Stomach (tissue), 9 donors: ENCODE measurements around the gene PWWP2B. TPM values are rescaled to one million over a fixed set of nuclear protein-coding genes. Genes with fewer than 3 reads are reported as not detected.
A peak's percentile ranks its signal among the peaks of the same experiment; 100 is the strongest.

Source experiments
- DNase-seq, 2 donors: peaks; one replicate each; pipeline versions ENCODE4 v3.0.0 to v3.0.0-alpha.2; 2013 to 2019
- H3K27ac ChIP-seq, 5 donors: fragments of 200-600 bp in 4 of 5; sonication (generic) in 4 of 5; one replicate each; pipeline ENCODE4 v1.5.1; 2013 to 2019; ENCODE audit warnings: mild to moderate bottlenecking in 1 of 5, moderate library complexity in 1 of 5
- H3K27me3 ChIP-seq, 3 donors: fragments of 200-600 bp; sonication (generic); one replicate each; pipeline ENCODE4 v1.5.1; 2017 to 2019; ENCODE audit warnings: mixed run types in 1 of 3
- H3K36me3 ChIP-seq, 4 donors: fragments of 200-600 bp; sonication (generic); 1 replicate in 3 of 4; 2 replicates in 1 of 4; pipeline ENCODE4 v1.5.1; 2016 to 2019
- H3K4me1 ChIP-seq, 4 donors: fragments of 200-600 bp; sonication (generic); one replicate each; pipeline ENCODE4 v1.5.1; 2016 to 2019
- H3K4me3 ChIP-seq, 4 donors: fragments of 200-600 bp; sonication (generic) in 3 of 4; one replicate each; pipeline ENCODE4 v1.5.1; 2016 to 2019; ENCODE audit warnings: mild to moderate bottlenecking in 1 of 4
- H3K9me3 ChIP-seq, 4 donors: fragments of 200-600 bp; sonication (generic); one replicate each; pipeline ENCODE4 v1.5.1; 2016 to 2019
- EP300 ChIP-seq: sonication (generic); formaldehyde crosslinking; IDR thresholded peaks from one replicate; pipeline ENCODE4 v1.6.1; 2017; ENCODE audit warnings: antibody characterized with exemption
- POLR2A ChIP-seq, 4 donors: fragments of 450-650 bp; IDR thresholded peaks; one replicate each; pipeline ENCODE4 v1.6.1; 2016; ENCODE audit warnings: antibody characterized with exemption in 4 of 4, control low read depth in 2 of 4, mild to moderate bottlenecking in 1 of 4, moderate library complexity in 1 of 4
- POLR2AphosphoS5 ChIP-seq, 3 donors: sonication (generic); formaldehyde crosslinking; IDR thresholded peaks; one replicate each; pipeline ENCODE4 v1.6.1; 2016; ENCODE audit warnings: antibody characterized with exemption in 3 of 3
- WGBS, 5 donors: extraction: QIAGEN DNeasy Blood & Tissue Kit in 3 of 5; methylation state at CpG; one replicate each; pipeline versions ENCODE4 v1.1.5 to v1.1.7; 2013 to 2018; 5-methylcytosine and 5-hydroxymethylcytosine counted together
- intact Hi-C: fragments of 100-400 bp; cut with DNase I; formaldehyde crosslinking; loops from one replicate; pipeline ENCODE4 v1.15.1; 2023; ENCODE audit warnings: low total_unique reads
- polyA plus RNA-seq, 3 donors: library from polyadenylated mRNA; stranded (reverse); fragments of 200-250 nt; gene quantifications; one replicate each; pipeline ENCODE4 v1.2.3, GENCODE V29; 2013
- total RNA-seq, 5 donors: library from RNA; depleted of rRNA; stranded (reverse); fragments of >200 nt; gene quantifications; one replicate each; pipeline versions ENCODE4 v1.1.0 to v1.2.3, GENCODE V29; 2014 to 2016
- TF ChIP-seq, protein P1 (sequence below), 7 experiments: fragments of 450-650 bp in 4 of 7; fragments of 200-600 bp in 3 of 7; sonication (generic) in 3 of 7; IDR thresholded peaks; one replicate each; pipeline ENCODE4 v1.5.1; 2016 to 2019; ENCODE audit warnings: antibody characterized with exemption in 7 of 7, control low read depth in 2 of 7, mild to moderate bottlenecking in 1 of 7
- donor health status: healthy with polysubstance abuse.
- donor health status: Bipolar disorder and iron deficiency.
- donor health status: healthy.

The PWWP2B gene
- total and polyA plus RNA-seq, 8 donors = 8.5 to 167 (median 22.8) TPM

DNA sequence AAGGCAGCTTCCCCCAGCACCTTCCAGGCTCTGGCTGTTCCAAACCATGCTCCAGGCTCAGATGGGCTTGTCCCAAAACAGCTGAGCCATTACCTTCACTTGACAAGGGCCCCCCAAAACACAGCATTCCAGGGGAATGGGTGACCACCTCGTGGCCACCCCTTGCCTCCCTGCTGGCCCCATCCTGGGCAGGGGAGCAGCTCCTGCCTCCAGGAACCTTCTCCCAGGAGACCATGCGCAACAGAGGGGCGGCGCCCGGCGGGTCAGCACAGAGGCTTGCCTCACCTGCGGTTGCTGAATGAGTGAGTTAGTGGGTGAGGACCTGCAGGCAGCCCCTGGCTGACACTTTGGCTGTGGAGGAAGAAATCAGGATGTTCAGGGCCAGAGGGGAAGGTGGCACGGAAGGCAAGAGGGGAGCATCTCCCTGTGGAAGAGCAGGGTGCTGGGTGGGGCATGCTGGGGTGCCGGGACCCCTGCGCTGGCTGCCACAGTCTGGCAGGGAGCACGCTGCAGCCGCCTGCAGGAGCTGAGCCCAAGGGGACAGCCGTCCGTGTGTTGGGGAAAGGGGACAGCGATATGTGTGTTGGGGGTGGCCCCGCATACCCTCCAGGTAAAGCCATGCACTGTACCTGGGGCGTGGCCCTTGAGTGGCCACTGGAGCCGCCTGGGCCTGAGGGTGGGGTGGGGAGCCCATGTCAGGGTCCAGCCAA lies 54.7 kb downstream of the PWWP2B start:
- DNase-seq = peak; percentile 54 to 77
- 69 to 86% (median 71%) methylated on average over 16 to 18 of the region's 18 CpGs for WGBS, 5 donors
- Histone ChIP-seq H3K27me3 (no peaks in the 10 kb centered on the region), H3K4me3 (no peak overlapping the region), H3K4me1 (peaks cover 37 to 81% (median 60%) of the 10 kb centered on the region in 4 donors), H3K27ac (peak overlapping the region; percentile 56 to 72 (median 69)), H3K9me3 (no peaks in the 10 kb centered on the region), H3K36me3 (no peaks in the 10 kb centered on the region)
- TF ChIP-seq EP300 (no peak), POLR2AphosphoS5 (IDR thresholded peaks at IDR 0.05) (peak in 1 of 3 donors; percentile 23)
- intact Hi-C loops = loop anchor here (5.0 to 10.0 kb wide), 2 partner anchors 59 to 227 kb away; no protein-coding TSS in a partner anchor

DNA sequence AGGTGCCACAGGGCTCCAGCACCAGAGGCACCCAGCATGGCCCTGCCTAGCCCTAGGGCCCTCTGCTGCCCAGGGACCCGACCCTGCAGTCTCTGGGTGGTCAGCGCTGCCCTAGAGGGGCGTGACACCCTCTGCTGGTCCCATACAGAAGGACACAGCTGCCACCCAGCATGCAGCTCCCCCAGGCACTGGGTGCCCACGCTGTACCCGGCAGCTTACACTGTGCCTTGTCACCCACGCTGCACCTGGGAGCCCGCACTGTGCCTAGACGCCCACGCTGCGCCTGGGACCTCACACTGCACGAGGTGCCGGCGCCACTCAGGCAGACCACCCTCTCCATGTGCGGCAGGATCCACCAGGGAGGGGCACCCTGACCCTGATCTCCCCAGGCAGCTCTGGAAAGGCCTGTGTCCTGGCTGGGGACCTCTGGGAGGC lies 55.2 kb downstream of the PWWP2B start:
- 66 to 80% (median 69%) methylated on average over 7 to 14 of the region's 14 CpGs for WGBS, 5 donors

DNA sequence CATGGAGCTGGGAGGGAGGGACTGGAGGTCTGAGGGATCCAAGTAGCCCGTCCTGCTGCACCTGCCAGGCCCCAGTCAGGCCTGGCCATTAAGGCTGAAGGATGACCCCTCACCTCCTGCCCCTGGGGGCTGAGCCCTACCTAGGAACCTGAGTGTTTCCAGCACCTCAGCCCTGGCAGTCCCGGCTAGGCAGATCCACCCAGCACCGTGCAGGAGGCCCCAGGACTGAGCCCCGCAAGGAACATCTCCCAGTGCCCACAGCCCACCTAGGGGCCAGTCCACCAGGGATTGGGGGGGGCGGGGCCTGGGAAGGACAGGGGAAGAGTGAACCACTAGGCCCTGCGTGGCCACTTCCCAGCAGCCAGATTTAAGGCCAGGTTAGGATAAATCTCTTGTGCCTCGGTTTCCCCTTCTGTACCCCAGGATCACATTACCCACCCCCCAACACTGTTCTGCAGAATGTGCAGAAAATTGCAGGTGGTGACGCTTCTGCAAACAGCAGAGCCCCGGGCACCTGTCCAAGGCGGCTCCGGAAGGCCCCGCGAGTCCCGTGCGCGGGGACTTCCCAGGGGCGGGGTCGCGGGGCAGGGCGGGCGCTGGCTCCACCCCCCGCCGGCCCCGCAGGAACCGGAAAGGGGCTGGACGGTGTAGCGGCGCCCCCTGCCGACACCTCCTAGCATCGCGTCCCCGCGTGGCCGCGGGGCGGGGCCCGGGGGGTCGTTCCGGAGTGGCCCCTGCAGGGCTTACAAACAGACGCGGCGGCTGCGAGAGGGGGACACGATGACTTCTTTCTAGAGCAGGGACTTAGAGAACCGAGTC lies 55.9 kb downstream of the PWWP2B start:
- no peaks in the 10 kb centered on the region for H3K9me3 ChIP-seq
- peak; percentile 95 to 96 for DNase-seq
- peak overlapping the region; percentile 3 to 31 (median 22) for H3K4me3 ChIP-seq
- TF ChIP-seq EP300 (no peak), POLR2A (IDR thresholded peaks at IDR 0.05) (no peak), POLR2AphosphoS5 (IDR thresholded peaks at IDR 0.05) (peak in 1 of 3 donors; percentile 61)
- TF ChIP-seq, protein P1, sequence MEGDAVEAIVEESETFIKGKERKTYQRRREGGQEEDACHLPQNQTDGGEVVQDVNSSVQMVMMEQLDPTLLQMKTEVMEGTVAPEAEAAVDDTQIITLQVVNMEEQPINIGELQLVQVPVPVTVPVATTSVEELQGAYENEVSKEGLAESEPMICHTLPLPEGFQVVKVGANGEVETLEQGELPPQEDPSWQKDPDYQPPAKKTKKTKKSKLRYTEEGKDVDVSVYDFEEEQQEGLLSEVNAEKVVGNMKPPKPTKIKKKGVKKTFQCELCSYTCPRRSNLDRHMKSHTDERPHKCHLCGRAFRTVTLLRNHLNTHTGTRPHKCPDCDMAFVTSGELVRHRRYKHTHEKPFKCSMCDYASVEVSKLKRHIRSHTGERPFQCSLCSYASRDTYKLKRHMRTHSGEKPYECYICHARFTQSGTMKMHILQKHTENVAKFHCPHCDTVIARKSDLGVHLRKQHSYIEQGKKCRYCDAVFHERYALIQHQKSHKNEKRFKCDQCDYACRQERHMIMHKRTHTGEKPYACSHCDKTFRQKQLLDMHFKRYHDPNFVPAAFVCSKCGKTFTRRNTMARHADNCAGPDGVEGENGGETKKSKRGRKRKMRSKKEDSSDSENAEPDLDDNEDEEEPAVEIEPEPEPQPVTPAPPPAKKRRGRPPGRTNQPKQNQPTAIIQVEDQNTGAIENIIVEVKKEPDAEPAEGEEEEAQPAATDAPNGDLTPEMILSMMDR (IDR thresholded peaks at IDR 0.05) = peak in 5 of 7 experiments; percentile 94 to 99 (median 95)
- peak overlapping the region; percentile 62 to 72 (median 69) for H3K27ac ChIP-seq
- H3K27me3 ChIP-seq = peaks cover 0 to 4% (median 0%) of the 10 kb centered on the region in 3 donors
- intact Hi-C loops = loop anchor here (5.0 to 10.0 kb wide), 2 partner anchors 61 to 228 kb away; no protein-coding TSS in a partner anchor
- H3K36me3 ChIP-seq = no peaks in the 10 kb centered on the region
- peaks cover 25 to 69% (median 49%) of the 10 kb centered on the region in 4 donors for H3K4me1 ChIP-seq
- WGBS, 5 donors = 3 to 6% (median 4%) methylated on average over 32 to 45 of the region's 45 CpGs

More for the DNA sequence above, 55.2 kb downstream of the PWWP2B start:
- peak in 1 of 2 donors; percentile 50 for DNase-seq
- no peaks in the 10 kb centered on the region for H3K36me3 ChIP-seq
- H3K9me3 ChIP-seq = no peaks in the 10 kb centered on the region
- H3K4me3 ChIP-seq = no peak overlapping the region
- peak overlapping the region; percentile 56 to 72 (median 69) for H3K27ac ChIP-seq
- TF ChIP-seq, protein P1 (IDR thresholded peaks at IDR 0.05) = no peak
- no peak for TF ChIP-seq EP300
- peaks cover 31 to 75% (median 54%) of the 10 kb centered on the region in 4 donors for H3K4me1 ChIP-seq
- no peaks in the 10 kb centered on the region for H3K27me3 ChIP-seq
- intact Hi-C loops = loop anchor here (5.0 to 10.0 kb wide), 2 partner anchors 60 to 227 kb away; no protein-coding TSS in a partner anchor

DNA sequence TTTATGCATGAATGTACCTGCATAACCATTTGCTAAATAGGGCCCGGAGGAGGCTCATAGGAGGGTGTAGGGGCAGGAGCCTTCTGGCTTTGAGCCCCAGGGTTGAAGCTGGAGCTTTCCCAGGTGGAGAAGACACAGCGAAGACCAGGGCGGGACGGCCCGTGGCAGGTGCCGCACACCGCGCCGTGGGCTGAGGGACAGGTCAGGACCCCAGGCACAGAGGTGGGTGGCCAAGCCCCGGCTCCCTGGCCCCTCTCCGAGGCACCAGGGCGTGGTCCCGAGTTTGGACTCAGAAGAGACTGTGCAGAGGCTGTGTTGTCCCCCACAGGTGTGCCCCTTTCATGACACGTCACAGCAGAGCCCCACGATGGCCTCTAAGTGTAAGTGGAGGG lies 56.5 kb downstream of the PWWP2B start:
- Histone ChIP-seq H3K36me3 (no peaks in the 10 kb centered on the region), H3K9me3 (no peaks in the 10 kb centered on the region), H3K4me3 (peak overlapping the region; percentile 3 to 31 (median 22)), H3K4me1 (peaks cover 23 to 68% (median 50%) of the 10 kb centered on the region in 4 donors), H3K27me3 (peaks cover 0 to 10% (median 0%) of the 10 kb centered on the region in 3 donors), H3K27ac (peak overlapping the region; percentile 43 to 72 (median 69))
- 31 to 48% (median 45%) methylated on average over 15 of the region's 15 CpGs for WGBS, 5 donors
- intact Hi-C loops = loop anchor here (5.0 to 10.0 kb wide), 2 partner anchors 61 to 229 kb away; no protein-coding TSS in a partner anchor
- TF ChIP-seq, protein P1 (IDR thresholded peaks at IDR 0.05) = peak in 1 of 7 experiments; percentile 36
- no peak for TF ChIP-seq EP300
- no peak for DNase-seq
